GM12878 (cell line): ENCODE data around the gene NEURL3. TPM values are rescaled to one million over a fixed set of nuclear protein-coding genes. Genes with fewer than 3 reads are reported as not detected.

Experiments
- ESRRA ChIP-seq: IDR thresholded peaks from 2 replicates; pipeline ENCODE4 v1.6.1; 2012; ENCODE audit warnings: mild to moderate bottlenecking, low read length, improper control_type of control experiment
- NR2C2 ChIP-seq: IDR thresholded peaks from 2 replicates; pipeline ENCODE4 v1.6.1; 2011; ENCODE audit warnings: borderline replicate concordance, low read depth; ENCODE audit not compliant: control insufficient read depth, insufficient read length
- polyA plus RNA-seq, 11 experiments: library from polyadenylated mRNA; depleted of rRNA in 4 of 11; unstranded in 6 of 11; stranded (reverse) in 5 of 11; fragments of >200 nt; fragmentation: Nextera tagmentation in 4 of 11; fragmentation: Illumina TruSeq in 1 of 11; extraction: Ambion mirVana in 4 of 11; extraction: Trizol in 1 of 11; gene quantifications; 1 replicate in 1 of 11; 2 replicates in 10 of 11; pipeline versions ENCODE4 v1.2.1 to v1.2.3, GENCODE V29; 2011 to 2016; ENCODE audit warnings: inconsistent platforms in 2 of 11, missing spikeins in 2 of 11, low read depth in 1 of 11
- total RNA-seq, 4 experiments: library from RNA; depleted of rRNA in 3 of 4; stranded (reverse); fragments of >200 nt in 3 of 4; fragmentation: Illumina TruSeq in 1 of 4; extraction: Trizol in 1 of 4; gene quantifications; 2 replicates each; pipeline versions ENCODE4 v1.2.1 to v1.2.3, GENCODE V29; 2013 to 2021

The NEURL3 gene
- total and polyA plus RNA-seq, 10 of the 15 experiments (the other 5 are each of a cell fraction or from before 2014, with no cell fraction given): 0.03 to 6.3 (median 0.47) TPM

DNA sequence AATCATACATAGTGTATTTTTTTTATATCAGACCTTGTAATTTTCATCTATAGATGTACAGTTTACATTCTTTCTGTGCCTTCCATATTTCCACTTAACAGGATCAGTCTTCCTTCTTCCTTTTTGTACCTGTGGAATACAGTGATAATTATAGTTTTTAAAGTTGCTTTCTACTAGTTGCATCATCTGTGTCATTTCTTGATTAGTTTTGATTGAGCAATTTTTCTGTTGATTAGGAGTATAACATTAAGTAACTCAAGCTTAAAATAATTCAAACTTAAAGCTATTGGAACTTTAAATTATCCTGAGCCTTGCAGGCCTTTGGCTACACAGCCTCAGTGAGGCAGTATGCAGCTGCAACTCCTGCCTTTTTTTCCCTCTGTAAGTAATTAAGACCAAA is 57.4 kb downstream of the NEURL3 start (continued):
- TF ChIP-seq ESRRA (no peak), NR2C2 (no peak)
- TF ChIP-seq, all 136 proteins: peak for 0

Other genes with a start within 250 kb of the NEURL3 start
Only the 7 nearest of the 9 such genes appear.
- 68.7 and 72.9 TPM in 2 replicates for gene SNRNP200, start 199.8 kb downstream of the NEURL3 start, total RNA-seq (2014; rRNA removed)
- gene SNRNP200, start 199.8 kb downstream of the NEURL3 start, total RNA-seq (2014; rRNA removed; fragmentation: Illumina TruSeq; extraction: Trizol): 59.2 and 61.9 TPM in 2 replicates
- 147 and 158 TPM in 2 replicates for gene SNRNP200, start 199.8 kb downstream of the NEURL3 start, total RNA-seq (2021)
- 106 and 176 TPM in 2 replicates for gene SNRNP200, start 199.8 kb downstream of the NEURL3 start, polyA plus RNA-seq (2011; rRNA removed)
- gene SNRNP200, start 199.8 kb downstream of the NEURL3 start, polyA plus RNA-seq (2014; fragmentation: Illumina TruSeq; extraction: Trizol): 111 and 157 TPM in 2 replicates
- 10 to 100 TPM; 61.6 to 64.6 TPM for gene SNRNP200, start 199.8 kb downstream of the NEURL3 start, polyA plus RNA-seq (2014; fragmentation: Nextera tagmentation; extraction: Ambion mirVana)
- 145 and 147 TPM in 2 replicates for gene SNRNP200, start 199.8 kb downstream of the NEURL3 start, polyA plus RNA-seq (2014; rRNA removed)
- 100 to 1,000 TPM; 100 to 111 TPM for gene SNRNP200, start 199.8 kb downstream of the NEURL3 start, polyA plus RNA-seq (2016; fragmentation: Nextera tagmentation; extraction: Ambion mirVana)
- 28.7 and 29.6 TPM in 2 replicates for gene ITPRIPL1, start 180.0 kb downstream of the NEURL3 start, total RNA-seq (2014; rRNA removed)
- gene ITPRIPL1, start 180.0 kb downstream of the NEURL3 start, total RNA-seq (2014; rRNA removed; fragmentation: Illumina TruSeq; extraction: Trizol): 16.8 and 17.1 TPM in 2 replicates
- gene ITPRIPL1, start 180.0 kb downstream of the NEURL3 start, total RNA-seq (2021): 23.8 and 28.7 TPM in 2 replicates
- 6.8 and 11.7 TPM in 2 replicates for gene ITPRIPL1, start 180.0 kb downstream of the NEURL3 start, polyA plus RNA-seq (2011; rRNA removed)
- 16.1 and 20.6 TPM in 2 replicates for gene ITPRIPL1, start 180.0 kb downstream of the NEURL3 start, polyA plus RNA-seq (2014; fragmentation: Illumina TruSeq; extraction: Trizol)
- gene ITPRIPL1, start 180.0 kb downstream of the NEURL3 start, polyA plus RNA-seq (2014; fragmentation: Nextera tagmentation; extraction: Ambion mirVana): 1 to 10 TPM; 4.9 to 5.7 TPM
- gene ITPRIPL1, start 180.0 kb downstream of the NEURL3 start, polyA plus RNA-seq (2014; rRNA removed): 16.8 and 18.8 TPM in 2 replicates
- 1 to 10 TPM; 9.9 TPM for gene ITPRIPL1, start 180.0 kb downstream of the NEURL3 start, polyA plus RNA-seq (2016; fragmentation: Nextera tagmentation; extraction: Ambion mirVana)
- gene NCAPH, start 169.6 kb downstream of the NEURL3 start, total RNA-seq (2014; rRNA removed): 58.1 and 66.4 TPM in 2 replicates
- gene NCAPH, start 169.6 kb downstream of the NEURL3 start, total RNA-seq (2014; rRNA removed; fragmentation: Illumina TruSeq; extraction: Trizol): 63.6 and 64.5 TPM in 2 replicates
- gene NCAPH, start 169.6 kb downstream of the NEURL3 start, total RNA-seq (2021): 67.0 and 71.0 TPM in 2 replicates
- 67.7 and 71.2 TPM in 2 replicates for gene NCAPH, start 169.6 kb downstream of the NEURL3 start, polyA plus RNA-seq (2011; rRNA removed)
- 90.1 and 107 TPM in 2 replicates for gene NCAPH, start 169.6 kb downstream of the NEURL3 start, polyA plus RNA-seq (2014; fragmentation: Illumina TruSeq; extraction: Trizol)
- 10 to 100 TPM; 42.6 to 45.8 TPM for gene NCAPH, start 169.6 kb downstream of the NEURL3 start, polyA plus RNA-seq (2014; fragmentation: Nextera tagmentation; extraction: Ambion mirVana)
- 66.2 and 71.4 TPM in 2 replicates for gene NCAPH, start 169.6 kb downstream of the NEURL3 start, polyA plus RNA-seq (2014; rRNA removed)
- gene NCAPH, start 169.6 kb downstream of the NEURL3 start, polyA plus RNA-seq (2016; fragmentation: Nextera tagmentation; extraction: Ambion mirVana): 10 to 100 TPM; 69.6 to 73.4 TPM
- 46.2 and 46.8 TPM in 2 replicates for gene ARID5A, start 31.4 kb upstream of the NEURL3 start, total RNA-seq (2014; rRNA removed)
- 22.2 and 25.3 TPM in 2 replicates for gene ARID5A, start 31.4 kb upstream of the NEURL3 start, total RNA-seq (2014; rRNA removed; fragmentation: Illumina TruSeq; extraction: Trizol)
- gene ARID5A, start 31.4 kb upstream of the NEURL3 start, total RNA-seq (2021): 82.7 and 87.9 TPM in 2 replicates
- 13.3 and 28.5 TPM in 2 replicates for gene ARID5A, start 31.4 kb upstream of the NEURL3 start, polyA plus RNA-seq (2011; rRNA removed)
- gene ARID5A, start 31.4 kb upstream of the NEURL3 start, polyA plus RNA-seq (2014; fragmentation: Illumina TruSeq; extraction: Trizol): 3.1 and 18.1 TPM in 2 replicates
- gene ARID5A, start 31.4 kb upstream of the NEURL3 start, polyA plus RNA-seq (2014; fragmentation: Nextera tagmentation; extraction: Ambion mirVana): 1 to 10 TPM in 1 of 2 experiments, under 1 TPM in 1; 0.76 to 3.8 TPM
- gene ARID5A, start 31.4 kb upstream of the NEURL3 start, polyA plus RNA-seq (2014; rRNA removed): 79.3 and 83.3 TPM in 2 replicates
- gene ARID5A, start 31.4 kb upstream of the NEURL3 start, polyA plus RNA-seq (2016; fragmentation: Nextera tagmentation; extraction: Ambion mirVana): 10 to 100 TPM; 76.2 to 87.1 TPM
- 18.6 and 24.6 TPM in 2 replicates for gene KANSL3, start 133.0 kb upstream of the NEURL3 start, total RNA-seq (2014; rRNA removed)
- 13.5 and 15.9 TPM in 2 replicates for gene KANSL3, start 133.0 kb upstream of the NEURL3 start, total RNA-seq (2014; rRNA removed; fragmentation: Illumina TruSeq; extraction: Trizol)
- 25.9 and 26.1 TPM in 2 replicates for gene KANSL3, start 133.0 kb upstream of the NEURL3 start, total RNA-seq (2021)
- 13.6 and 14.9 TPM in 2 replicates for gene KANSL3, start 133.0 kb upstream of the NEURL3 start, polyA plus RNA-seq (2011; rRNA removed)
- 15.0 and 18.0 TPM in 2 replicates for gene KANSL3, start 133.0 kb upstream of the NEURL3 start, polyA plus RNA-seq (2014; fragmentation: Illumina TruSeq; extraction: Trizol)
- gene KANSL3, start 133.0 kb upstream of the NEURL3 start, polyA plus RNA-seq (2014; fragmentation: Nextera tagmentation; extraction: Ambion mirVana): 1 to 10 TPM; 5.6 to 6.6 TPM
- 18.3 and 20.0 TPM in 2 replicates for gene KANSL3, start 133.0 kb upstream of the NEURL3 start, polyA plus RNA-seq (2014; rRNA removed)
- 10 to 100 TPM; 14.1 to 17.5 TPM for gene KANSL3, start 133.0 kb upstream of the NEURL3 start, polyA plus RNA-seq (2016; fragmentation: Nextera tagmentation; extraction: Ambion mirVana)
- not detected in 2 replicates for gene FER1L5, start 137.4 kb upstream of the NEURL3 start, total RNA-seq (2014; rRNA removed)
- gene FER1L5, start 137.4 kb upstream of the NEURL3 start, total RNA-seq (2014; rRNA removed; fragmentation: Illumina TruSeq; extraction: Trizol): not detected in 2 replicates
- not detected in 2 replicates for gene FER1L5, start 137.4 kb upstream of the NEURL3 start, total RNA-seq (2021)
- not detected in 2 replicates for gene FER1L5, start 137.4 kb upstream of the NEURL3 start, polyA plus RNA-seq (2011; rRNA removed)
- gene FER1L5, start 137.4 kb upstream of the NEURL3 start, polyA plus RNA-seq (2014; fragmentation: Illumina TruSeq; extraction: Trizol): not detected in 2 replicates
- gene FER1L5, start 137.4 kb upstream of the NEURL3 start, polyA plus RNA-seq (2014; fragmentation: Nextera tagmentation; extraction: Ambion mirVana): not detected
- not detected in 2 replicates for gene FER1L5, start 137.4 kb upstream of the NEURL3 start, polyA plus RNA-seq (2014; rRNA removed)
- gene FER1L5, start 137.4 kb upstream of the NEURL3 start, polyA plus RNA-seq (2016; fragmentation: Nextera tagmentation; extraction: Ambion mirVana): not detected
- 8.7 and 9.3 TPM in 2 replicates for gene LMAN2L, start 234.7 kb upstream of the NEURL3 start, total RNA-seq (2014; rRNA removed)
- 6.1 and 6.7 TPM in 2 replicates for gene LMAN2L, start 234.7 kb upstream of the NEURL3 start, total RNA-seq (2014; rRNA removed; fragmentation: Illumina TruSeq; extraction: Trizol)
- gene LMAN2L, start 234.7 kb upstream of the NEURL3 start, total RNA-seq (2021): 5.7 and 5.8 TPM in 2 replicates
- gene LMAN2L, start 234.7 kb upstream of the NEURL3 start, polyA plus RNA-seq (2011; rRNA removed): 12.8 and 13.1 TPM in 2 replicates
- gene LMAN2L, start 234.7 kb upstream of the NEURL3 start, polyA plus RNA-seq (2014; fragmentation: Illumina TruSeq; extraction: Trizol): 7.9 and 9.1 TPM in 2 replicates
- gene LMAN2L, start 234.7 kb upstream of the NEURL3 start, polyA plus RNA-seq (2014; fragmentation: Nextera tagmentation; extraction: Ambion mirVana): 10 to 100 TPM; 12.1 to 15.1 TPM
- gene LMAN2L, start 234.7 kb upstream of the NEURL3 start, polyA plus RNA-seq (2014; rRNA removed): 8.8 and 8.9 TPM in 2 replicates
- gene LMAN2L, start 234.7 kb upstream of the NEURL3 start, polyA plus RNA-seq (2016; fragmentation: Nextera tagmentation; extraction: Ambion mirVana): 10 to 100 TPM; 14.0 to 16.3 TPM